SK-N-SH (cell line): ENCODE measurements around the gene CCDC187.

Source experiments
- CTCF ChIP-seq: fragments of 200-600 bp; sonication (generic); IDR thresholded peaks from 2 replicates; pipeline ENCODE4 v1.6.1; 2017; ENCODE audit warnings: antibody characterized with exemption, mild to moderate bottlenecking, moderate library complexity
- EP300 ChIP-seq, 2 experiments: IDR thresholded peaks; 2 replicates each; pipeline versions ENCODE4 v1.4.0 to v1.6.1; 2012; ENCODE audit warnings: borderline replicate concordance in 1 of 2, low read depth in 1 of 2, low read length in 1 of 2
- RAD21 ChIP-seq: IDR thresholded peaks from 2 replicates; pipeline ENCODE4 v1.6.1; 2012; ENCODE audit warnings: mild to moderate bottlenecking, low read length
- RFX5 ChIP-seq: IDR thresholded peaks from 2 replicates; pipeline ENCODE4 v1.6.1; 2012; ENCODE audit warnings: mild to moderate bottlenecking, improper control_type of control experiment, low read length
- SIN3A ChIP-seq: IDR thresholded peaks from 2 replicates; pipeline ENCODE4 v1.6.1; 2012; ENCODE audit warnings: low read depth, mild to moderate bottlenecking, low read length, moderate library complexity, borderline replicate concordance
- TAF1 ChIP-seq: IDR thresholded peaks from 2 replicates; pipeline ENCODE4 v1.6.1; 2012; ENCODE audit warnings: low read depth, mild to moderate bottlenecking, low read length, moderate library complexity, borderline replicate concordance
- TCF12 ChIP-seq: IDR thresholded peaks from 2 replicates; pipeline ENCODE4 v1.4.0; 2012
- TF ChIP-seq, protein P1 (sequence below): fragments of 150-350 bp; IDR thresholded peaks from 2 replicates; pipeline ENCODE4 v1.6.1; 2017; ENCODE audit warnings: antibody characterized with exemption, low read length, low read depth, borderline replicate concordance
- TF ChIP-seq, protein P2 (sequence below): IDR thresholded peaks from 2 replicates; pipeline ENCODE4 v1.4.0; 2012; ENCODE audit warnings: low read depth, borderline replicate concordance
- TF ChIP-seq, protein P3 (sequence below): IDR thresholded peaks from 2 replicates; pipeline ENCODE4; 2012

GRCh38 chr9:136295055-136295454, 8.8 kb downstream of the CCDC187 start:
- TF ChIP-seq RAD21 (no peak), SIN3A (no peak), CTCF (no peak), TCF12 (no peak), EP300 (IDR thresholded peaks at IDR 0.05; ENCODE audit: borderline replicate concordance in 1 of 2, low read depth in 1 of 2, low read length in 1 of 2) (no peak), RFX5 (no peak), TAF1 (no peak)
- TF ChIP-seq, protein P1, sequence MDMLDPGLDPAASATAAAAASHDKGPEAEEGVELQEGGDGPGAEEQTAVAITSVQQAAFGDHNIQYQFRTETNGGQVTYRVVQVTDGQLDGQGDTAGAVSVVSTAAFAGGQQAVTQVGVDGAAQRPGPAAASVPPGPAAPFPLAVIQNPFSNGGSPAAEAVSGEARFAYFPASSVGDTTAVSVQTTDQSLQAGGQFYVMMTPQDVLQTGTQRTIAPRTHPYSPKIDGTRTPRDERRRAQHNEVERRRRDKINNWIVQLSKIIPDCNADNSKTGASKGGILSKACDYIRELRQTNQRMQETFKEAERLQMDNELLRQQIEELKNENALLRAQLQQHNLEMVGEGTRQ: no peak
- TF ChIP-seq, protein P2, sequence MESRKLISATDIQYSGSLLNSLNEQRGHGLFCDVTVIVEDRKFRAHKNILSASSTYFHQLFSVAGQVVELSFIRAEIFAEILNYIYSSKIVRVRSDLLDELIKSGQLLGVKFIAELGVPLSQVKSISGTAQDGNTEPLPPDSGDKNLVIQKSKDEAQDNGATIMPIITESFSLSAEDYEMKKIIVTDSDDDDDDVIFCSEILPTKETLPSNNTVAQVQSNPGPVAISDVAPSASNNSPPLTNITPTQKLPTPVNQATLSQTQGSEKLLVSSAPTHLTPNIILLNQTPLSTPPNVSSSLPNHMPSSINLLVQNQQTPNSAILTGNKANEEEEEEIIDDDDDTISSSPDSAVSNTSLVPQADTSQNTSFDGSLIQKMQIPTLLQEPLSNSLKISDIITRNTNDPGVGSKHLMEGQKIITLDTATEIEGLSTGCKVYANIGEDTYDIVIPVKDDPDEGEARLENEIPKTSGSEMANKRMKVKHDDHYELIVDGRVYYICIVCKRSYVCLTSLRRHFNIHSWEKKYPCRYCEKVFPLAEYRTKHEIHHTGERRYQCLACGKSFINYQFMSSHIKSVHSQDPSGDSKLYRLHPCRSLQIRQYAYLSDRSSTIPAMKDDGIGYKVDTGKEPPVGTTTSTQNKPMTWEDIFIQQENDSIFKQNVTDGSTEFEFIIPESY: no peak
- TF ChIP-seq, protein P3, sequence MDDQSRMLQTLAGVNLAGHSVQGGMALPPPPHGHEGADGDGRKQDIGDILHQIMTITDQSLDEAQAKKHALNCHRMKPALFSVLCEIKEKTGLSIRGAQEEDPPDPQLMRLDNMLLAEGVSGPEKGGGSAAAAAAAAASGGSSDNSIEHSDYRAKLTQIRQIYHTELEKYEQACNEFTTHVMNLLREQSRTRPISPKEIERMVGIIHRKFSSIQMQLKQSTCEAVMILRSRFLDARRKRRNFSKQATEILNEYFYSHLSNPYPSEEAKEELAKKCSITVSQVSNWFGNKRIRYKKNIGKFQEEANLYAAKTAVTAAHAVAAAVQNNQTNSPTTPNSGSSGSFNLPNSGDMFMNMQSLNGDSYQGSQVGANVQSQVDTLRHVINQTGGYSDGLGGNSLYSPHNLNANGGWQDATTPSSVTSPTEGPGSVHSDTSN: no peak
